Muscle of leg (tissue), 11 donors: ENCODE data around the gene AP1S1. TPM values are rescaled to one million over a fixed set of nuclear protein-coding genes. Genes with fewer than 3 reads are reported as not detected.

Experiments used
- DNase-seq: peaks from one replicate; pipeline ENCODE4 v3.0.0; 2013
- H3K27ac ChIP-seq: one replicate; pipeline ENCODE4 v1.5.1; 2013; ENCODE audit warnings: mild to moderate bottlenecking, low read length, control low read depth
- H3K27me3 ChIP-seq: one replicate; pipeline ENCODE4 v1.6.1; 2013; ENCODE audit warnings: low read length; ENCODE audit not compliant: control insufficient read depth, insufficient read depth
- H3K36me3 ChIP-seq: one replicate; pipeline ENCODE4 v1.6.1; 2013; ENCODE audit warnings: low read length; ENCODE audit not compliant: control insufficient read depth, insufficient read depth
- H3K4me1 ChIP-seq: one replicate; pipeline ENCODE4 v1.6.1; 2013; ENCODE audit warnings: low read length; ENCODE audit not compliant: control insufficient read depth, insufficient read depth
- H3K4me3 ChIP-seq: one replicate; pipeline ENCODE4 v1.5.1; 2013; ENCODE audit warnings: low read length, control low read depth
- H3K9me3 ChIP-seq: replicated peaks from 2 replicates; pipeline ENCODE4 v1.6.1; 2013; ENCODE audit warnings: low read depth, low read length; ENCODE audit not compliant: control insufficient read depth
- WGBS: methylation state at CpG from one replicate; pipeline ENCODE4 v1.1.5; 2013; ENCODE audit warnings: missing lambda C conversion rate; ENCODE audit not compliant: insufficient coverage; 5-methylcytosine and 5-hydroxymethylcytosine counted together
- polyA plus RNA-seq, 8 donors: library from polyadenylated mRNA; unstranded; fragments of 120-200 nt; gene quantifications; one replicate each; pipeline versions ENCODE4 v1.2.1 to v1.2.3, GENCODE V29; 2013; ENCODE audit warnings: inconsistent platforms in 1 of 8, low replicate concordance in 1 of 8; ENCODE audit not compliant: insufficient read length in 8 of 8, insufficient read depth in 1 of 8
- total RNA-seq: library from RNA; stranded (reverse); fragments of 120-200 nt; gene quantifications from one replicate; pipeline ENCODE4 v1.2.4, GENCODE V29; 2013

The AP1S1 gene
- total and polyA plus RNA-seq, 9 donors = 20.2 to 36.8 (median 23.0) TPM

DNA sequence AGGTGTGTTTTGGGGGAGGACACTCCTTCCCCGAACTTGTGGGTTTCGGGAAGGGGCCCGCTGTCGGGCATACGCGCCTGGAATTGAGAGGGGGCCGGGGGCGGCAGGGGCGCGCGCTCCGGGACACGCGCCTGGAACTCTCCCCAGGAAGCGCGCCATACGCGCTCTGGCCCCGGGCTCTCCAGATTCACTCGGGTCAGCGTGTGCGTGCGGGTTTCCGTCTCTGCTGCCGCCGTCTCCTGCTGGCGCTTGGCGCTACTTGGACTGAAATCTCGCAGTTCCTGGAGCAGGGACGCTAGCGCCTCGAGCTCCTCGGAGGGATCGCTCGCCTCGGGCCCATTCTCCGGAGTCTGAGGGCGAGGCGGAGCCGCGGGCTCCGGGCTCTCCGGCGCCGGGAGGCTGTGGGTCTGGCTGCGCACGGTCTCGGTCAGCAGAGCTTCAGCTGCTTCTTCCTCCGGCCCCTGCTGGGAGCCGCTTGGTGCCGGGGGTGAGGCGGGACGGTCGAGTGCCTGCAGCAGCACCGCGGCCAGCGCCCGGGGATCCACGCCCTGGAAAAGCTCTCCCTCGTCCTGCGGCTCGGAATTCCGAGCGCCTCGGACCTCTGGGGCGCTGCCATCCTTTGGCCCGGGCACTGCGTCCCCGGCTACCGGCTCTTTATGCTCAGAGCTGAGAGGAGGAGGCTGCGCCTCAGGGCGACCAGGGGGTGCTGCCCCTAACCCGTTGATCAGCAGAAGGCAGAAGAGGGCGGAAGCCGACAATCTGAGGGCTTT lies 10.0 kb downstream of the AP1S1 start:
- WGBS = under 1% methylated on average over 70 of the region's 75 CpGs
- DNase-seq = peak; percentile 53
- peaks cover 32% of the 10 kb centered on the region for H3K4me1 ChIP-seq
- H3K36me3 ChIP-seq = peaks cover 14% of the 10 kb centered on the region
- no peak overlapping the region for H3K4me3 ChIP-seq
- peaks cover 76% of the 10 kb centered on the region for H3K27me3 ChIP-seq
- no peaks in the 10 kb centered on the region for H3K9me3 ChIP-seq
- H3K27ac ChIP-seq = no peak overlapping the region

DNA sequence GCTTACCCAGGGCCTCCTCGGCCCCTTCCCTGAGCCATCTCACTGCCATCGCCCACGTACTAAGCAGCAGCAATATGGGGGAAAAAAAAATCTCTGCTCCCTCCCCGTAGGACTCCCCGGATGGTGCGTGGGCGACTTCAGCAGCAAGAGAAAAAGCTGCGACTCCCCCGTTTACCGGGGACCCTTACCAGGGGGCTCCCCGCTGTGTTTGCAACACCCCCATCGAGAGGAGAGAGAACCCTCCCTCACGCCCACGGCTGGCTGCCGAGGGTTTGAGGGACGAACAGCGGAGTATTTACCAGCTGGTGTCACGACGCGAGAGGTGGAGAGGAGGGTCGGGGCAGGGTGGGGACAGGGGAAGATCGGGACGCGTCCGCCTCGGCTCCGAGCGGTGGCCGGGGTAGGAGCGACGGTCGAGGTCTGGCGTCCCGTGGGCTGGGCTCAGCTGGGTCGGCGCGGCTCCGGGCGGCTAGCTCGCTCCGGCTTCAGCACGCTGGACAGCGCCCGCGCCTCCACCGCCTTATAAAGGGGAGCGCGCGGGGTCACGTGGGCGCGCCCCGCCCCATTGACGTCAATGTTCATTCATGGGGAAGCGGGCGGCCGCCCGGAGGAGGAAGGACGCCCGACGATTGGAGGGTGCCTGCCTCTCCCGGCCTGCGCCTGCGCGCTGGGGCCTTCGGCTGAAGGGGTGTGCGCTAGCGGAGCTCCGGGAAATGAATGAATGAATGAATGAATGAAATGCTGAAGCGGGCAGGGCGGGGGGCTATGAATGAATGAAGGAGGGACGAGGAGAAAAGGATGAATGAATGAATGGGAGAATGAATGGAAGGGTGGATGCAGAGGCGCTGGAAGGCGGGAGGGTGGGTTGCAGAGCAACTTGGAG lies 11.0 kb downstream of the AP1S1 start, which contains the start of gene VGF:
Gene VGF (minus strand): TSS at position 495 of the 883 bp plus-strand sequence. CDS start 726 bp downstream, outside the sequence.
- Histone ChIP-seq H3K4me3 (no peak within 1 kb of the TSS), H3K4me1 (peaks cover 32% of the 10 kb centered on the region), H3K27me3 (peaks cover 86% of the 10 kb centered on the region), H3K27ac (no peak within 1 kb of the TSS), H3K9me3 (no peaks in the 10 kb centered on the region), H3K36me3 (peaks cover 4% of the 10 kb centered on the region)
- peak; percentile 94 for DNase-seq
- WGBS = 1% methylated on average over 65 of the region's 74 CpGs

DNA sequence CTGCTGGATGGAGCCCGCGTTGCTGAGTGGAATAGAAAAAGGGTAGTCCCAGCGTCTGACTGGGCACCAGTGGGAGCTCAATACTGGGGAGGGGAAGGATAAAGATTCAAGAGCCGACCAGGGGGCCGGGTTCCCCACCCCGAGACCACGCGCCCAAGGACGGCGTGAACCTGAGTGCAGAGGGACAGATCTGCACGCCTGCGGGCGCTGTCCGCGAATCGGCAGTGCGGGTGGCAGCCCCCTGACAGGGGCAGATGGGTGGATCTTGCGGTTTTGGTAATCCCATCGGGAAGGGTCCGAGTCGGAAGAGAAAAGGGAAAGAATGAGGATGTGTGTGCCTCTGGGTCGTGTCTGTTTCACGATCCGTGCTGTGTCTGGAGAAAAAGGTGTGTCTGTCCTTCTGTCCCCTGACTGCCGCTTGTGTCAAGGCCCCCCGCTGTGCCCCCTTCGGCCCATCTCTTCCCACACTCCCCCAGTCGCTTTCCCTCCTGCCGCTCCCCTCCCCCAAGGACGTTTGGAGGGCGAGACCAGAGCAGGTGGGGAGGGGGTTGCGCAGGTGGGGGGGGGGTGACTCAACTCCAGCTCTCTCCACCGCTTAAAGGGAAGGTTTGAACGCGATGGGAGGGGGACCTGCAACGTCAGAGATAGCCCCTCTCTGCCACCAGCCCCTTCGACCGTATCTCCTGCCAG lies 11.8 kb downstream of the AP1S1 start:
- Histone ChIP-seq H3K27ac (no peak overlapping the region), H3K4me1 (peaks cover 32% of the 10 kb centered on the region), H3K27me3 (peaks cover 94% of the 10 kb centered on the region), H3K4me3 (no peak overlapping the region), H3K36me3 (no peaks in the 10 kb centered on the region), H3K9me3 (no peaks in the 10 kb centered on the region)
- no peak for DNase-seq
- WGBS = under 1% methylated on average over 26 of the region's 38 CpGs

- Histone ChIP-seq H3K27me3 (peaks cover 98% of the 10 kb centered on the region), H3K4me1 (peaks cover 32% of the 10 kb centered on the region), H3K4me3 (no peak overlapping the region), H3K9me3 (no peaks in the 10 kb centered on the region), H3K36me3 (no peaks in the 10 kb centered on the region), H3K27ac (no peak overlapping the region)
- 0% methylated on average over 7 of the region's 11 CpGs for WGBS
- no peak for DNase-seq
These were observed 12.3 kb downstream of the AP1S1 start for GRCh38 chr7:101166648-101166908.

- Histone ChIP-seq H3K27ac (no peak overlapping the region), H3K4me3 (no peak overlapping the region), H3K4me1 (peaks cover 36% of the 10 kb centered on the region), H3K9me3 (no peaks in the 10 kb centered on the region), H3K36me3 (no peaks in the 10 kb centered on the region), H3K27me3 (peaks cover 98% of the 10 kb centered on the region)
- 0% methylated on average over 11 of the region's 19 CpGs for WGBS
- DNase-seq = no peak
These were observed 12.8 kb downstream of the AP1S1 start for GRCh38 chr7:101166909-101167644.

GRCh38 chr7:101167645-101168411 lies 13.6 kb downstream of the AP1S1 start:
- peaks cover 99% of the 10 kb centered on the region for H3K27me3 ChIP-seq
- no peak overlapping the region for H3K4me3 ChIP-seq
- no peaks in the 10 kb centered on the region for H3K36me3 ChIP-seq
- no peak for DNase-seq
- H3K27ac ChIP-seq = no peak overlapping the region
- WGBS = 2% methylated on average over 5 of the region's 12 CpGs
- H3K4me1 ChIP-seq = peaks cover 39% of the 10 kb centered on the region
- H3K9me3 ChIP-seq = no peaks in the 10 kb centered on the region

DNA sequence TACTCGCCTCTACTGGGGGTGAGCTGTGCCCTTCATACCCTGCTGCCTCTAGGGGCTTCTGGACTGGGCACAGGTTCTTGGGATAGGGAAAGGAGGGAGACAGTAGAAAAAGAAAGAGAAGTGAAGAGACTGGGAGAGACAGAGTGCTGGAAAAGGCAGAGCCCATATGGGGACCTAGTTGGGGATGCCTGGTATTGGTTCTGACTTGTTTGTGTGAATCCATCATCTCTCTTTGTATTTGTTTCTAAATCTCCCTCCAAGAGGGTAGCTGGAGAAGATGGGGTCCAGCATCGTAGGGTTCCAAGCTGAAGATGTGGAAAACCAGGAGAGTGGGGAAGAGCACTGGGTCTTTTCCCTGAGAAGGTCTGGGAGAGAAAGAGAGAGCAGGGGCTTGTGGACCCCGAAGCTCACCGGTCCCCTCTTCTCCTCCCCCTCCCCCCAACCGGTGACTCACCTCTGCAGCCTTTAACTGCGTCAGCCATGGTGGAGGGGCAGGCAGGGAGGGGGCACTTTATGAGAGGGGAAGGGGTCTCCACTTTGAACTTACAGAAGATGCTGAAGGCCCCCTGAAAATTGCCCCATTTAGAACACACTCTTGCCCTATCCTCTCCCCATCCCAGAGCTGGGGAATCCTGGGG lies 14.3 kb downstream of the AP1S1 start:
- WGBS = no CpG with 5 or more reads among the region's 6 CpGs
- no peaks in the 10 kb centered on the region for H3K9me3 ChIP-seq
- peaks cover 100% of the 10 kb centered on the region for H3K27me3 ChIP-seq
- H3K4me3 ChIP-seq = no peak overlapping the region
- no peak overlapping the region for H3K27ac ChIP-seq
- H3K36me3 ChIP-seq = no peaks in the 10 kb centered on the region
- peaks cover 43% of the 10 kb centered on the region for H3K4me1 ChIP-seq
- DNase-seq = no peak

DNA sequence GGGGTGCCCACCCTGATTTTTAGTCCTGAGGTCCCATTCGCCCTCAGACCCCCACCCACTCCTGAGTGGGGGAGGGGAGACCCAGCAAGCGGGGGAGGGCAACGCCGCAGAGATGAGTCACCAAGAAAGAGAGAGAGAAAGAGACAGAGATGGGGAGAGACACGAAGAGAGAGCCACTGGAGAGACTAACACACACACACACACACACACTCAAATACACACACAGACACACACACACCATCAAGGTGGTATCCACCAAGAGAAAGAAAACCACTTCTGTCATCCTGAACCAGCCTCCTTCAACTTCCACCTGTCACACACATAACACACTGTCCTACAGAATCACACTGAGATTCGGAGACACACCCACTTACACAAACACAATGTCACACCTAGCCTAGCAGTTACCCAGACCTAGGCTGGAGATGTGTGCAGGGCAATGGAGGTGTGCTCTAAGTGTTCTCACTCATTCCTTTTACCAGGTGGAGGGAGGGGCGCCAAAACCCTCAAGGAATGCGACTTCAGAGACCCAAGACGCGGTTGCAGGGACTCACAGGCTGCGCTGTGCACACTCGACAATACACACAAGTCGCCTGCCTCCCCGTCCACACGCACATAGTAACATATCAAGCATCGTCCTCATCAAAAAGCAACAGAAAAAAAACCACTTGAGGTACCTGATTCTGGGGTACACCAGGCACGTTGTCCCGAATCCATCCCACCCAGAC lies 15.0 kb downstream of the AP1S1 start:
- H3K9me3 ChIP-seq = no peaks in the 10 kb centered on the region
- H3K27me3 ChIP-seq = peaks cover 100% of the 10 kb centered on the region
- H3K4me1 ChIP-seq = peaks cover 40% of the 10 kb centered on the region
- whole genome bisulfite sequencing = 3% methylated on average over 7 of the region's 18 CpGs
- no peak overlapping the region for H3K4me3 ChIP-seq
- no peak for DNase-seq
- H3K36me3 ChIP-seq = no peaks in the 10 kb centered on the region
- H3K27ac ChIP-seq = no peak overlapping the region
